HPDE6-E6E7 (cell line): ENCODE measurements around the gene WDFY4.
"Not testable (repeated sequence)": the region's sequence is repeated elsewhere in the genome, so short reads cannot be mapped to it uniquely, and the experiment has no call there.

Source experiments
- DNase-seq: peaks from one replicate; pipeline ENCODE4 v3.0.0; 2011; ENCODE audit warnings: missing footprints; ENCODE audit errors: extremely low spot score

Gene WDFY4

GRCh38 chr10:48684792-48685623, at the start of gene WDFY4:
Gene WDFY4 (plus strand): TSS chr10:48684873. CDS start chr10:48709733, 24,860 bp downstream.
- DNase-seq: no peak

- no peak for DNase-seq
Observed at GRCh38 chr10:48634984-48635557, 49.6 kb upstream of the WDFY4 start.

GRCh38 chr10:48636231-48636630, 48.4 kb upstream of the WDFY4 start:
- DNase-seq: no peak

GRCh38 chr10:48636901-48637300, 47.8 kb upstream of the WDFY4 start:
- DNase-seq: no peak

- DNase-seq: no peak
Observed at GRCh38 chr10:48638158-48638557, 46.5 kb upstream of the WDFY4 start.

- no peak for DNase-seq
Observed at GRCh38 chr10:48638739-48639527, 45.7 kb upstream of the WDFY4 start.

- DNase-seq: no peak
Observed at GRCh38 chr10:48639632-48640031, 45.0 kb upstream of the WDFY4 start.

GRCh38 chr10:48640326-48640725, 44.3 kb upstream of the WDFY4 start:
- DNase-seq: no peak

- DNase-seq: not testable (repeated sequence)
Observed at GRCh38 chr10:48641099-48641690, 43.5 kb upstream of the WDFY4 start.

GRCh38 chr10:48645600-48645999, 39.1 kb upstream of the WDFY4 start:
- no peak for DNase-seq

- DNase-seq: not testable (repeated sequence)
Observed at GRCh38 chr10:48647073-48647472, 37.6 kb upstream of the WDFY4 start.

- no peak for DNase-seq
Observed at GRCh38 chr10:48648172-48648942, 36.3 kb upstream of the WDFY4 start.

GRCh38 chr10:48649349-48649944, 35.2 kb upstream of the WDFY4 start:
- DNase-seq: no peak

- DNase-seq: no peak
Observed at GRCh38 chr10:48651293-48651692, 33.4 kb upstream of the WDFY4 start.

GRCh38 chr10:48651839-48652238, 32.8 kb upstream of the WDFY4 start:
- DNase-seq: no peak

GRCh38 chr10:48652344-48652743, 32.3 kb upstream of the WDFY4 start:
- DNase-seq: no peak

- no peak for DNase-seq
Observed at GRCh38 chr10:48653347-48653746, 31.3 kb upstream of the WDFY4 start.

GRCh38 chr10:48653944-48654698, 30.6 kb upstream of the WDFY4 start:
- no peak for DNase-seq

- peak; percentile 27 for DNase-seq
Observed at GRCh38 chr10:48655411-48656240, 29.0 kb upstream of the WDFY4 start.
